Right lobe of liver (tissue), 4 donors: ENCODE results near the gene APBB2.

Experiments used
- POLR2A ChIP-seq: fragments of 450-650 bp; IDR thresholded peaks from one replicate; pipeline ENCODE4 v1.6.1; 2017; ENCODE audit warnings: antibody characterized with exemption, mild to moderate bottlenecking
- TF ChIP-seq, protein P1 (sequence below), 4 donors: fragments of 200-600 bp in 3 of 4; fragments of 450-650 bp in 1 of 4; IDR thresholded peaks; one replicate each; pipeline versions ENCODE4 v1.5.1 to v1.8.0; 2016 to 2022; ENCODE audit warnings: antibody characterized with exemption in 4 of 4, mild to moderate bottlenecking in 2 of 4
- donor health status: DM: no; HTN: no; CAD: no.
- donor health status: DM: no; HTN: no; CAD: no.
- donor health status: DM: no; HTN: yes; CAD: no.

DNA sequence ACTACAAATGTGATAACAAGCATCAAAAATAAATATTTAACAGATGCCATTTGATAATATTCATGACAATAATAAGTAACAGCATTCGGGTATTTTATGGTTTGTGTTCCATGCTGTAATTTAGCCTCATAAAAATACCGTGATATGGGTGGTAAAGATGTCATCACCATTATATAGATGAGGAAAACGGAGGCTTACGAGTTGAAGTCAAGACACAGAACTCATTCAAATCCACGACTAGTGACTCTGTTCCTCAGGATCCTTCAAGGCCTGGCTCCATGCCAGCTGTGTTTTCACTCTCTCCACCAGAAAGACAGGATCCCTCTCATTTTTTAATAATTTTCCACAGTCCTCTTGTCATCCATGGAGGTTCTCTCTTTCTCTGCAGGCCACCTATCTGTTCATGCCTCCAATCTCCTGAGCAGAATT lies 94.5 kb downstream of the APBB2 start:
- TF ChIP-seq, protein P1, sequence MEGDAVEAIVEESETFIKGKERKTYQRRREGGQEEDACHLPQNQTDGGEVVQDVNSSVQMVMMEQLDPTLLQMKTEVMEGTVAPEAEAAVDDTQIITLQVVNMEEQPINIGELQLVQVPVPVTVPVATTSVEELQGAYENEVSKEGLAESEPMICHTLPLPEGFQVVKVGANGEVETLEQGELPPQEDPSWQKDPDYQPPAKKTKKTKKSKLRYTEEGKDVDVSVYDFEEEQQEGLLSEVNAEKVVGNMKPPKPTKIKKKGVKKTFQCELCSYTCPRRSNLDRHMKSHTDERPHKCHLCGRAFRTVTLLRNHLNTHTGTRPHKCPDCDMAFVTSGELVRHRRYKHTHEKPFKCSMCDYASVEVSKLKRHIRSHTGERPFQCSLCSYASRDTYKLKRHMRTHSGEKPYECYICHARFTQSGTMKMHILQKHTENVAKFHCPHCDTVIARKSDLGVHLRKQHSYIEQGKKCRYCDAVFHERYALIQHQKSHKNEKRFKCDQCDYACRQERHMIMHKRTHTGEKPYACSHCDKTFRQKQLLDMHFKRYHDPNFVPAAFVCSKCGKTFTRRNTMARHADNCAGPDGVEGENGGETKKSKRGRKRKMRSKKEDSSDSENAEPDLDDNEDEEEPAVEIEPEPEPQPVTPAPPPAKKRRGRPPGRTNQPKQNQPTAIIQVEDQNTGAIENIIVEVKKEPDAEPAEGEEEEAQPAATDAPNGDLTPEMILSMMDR (IDR thresholded peaks at IDR 0.05): no peak
- no peak for TF ChIP-seq POLR2A
